HepG2 (cell line): ENCODE results near the gene LRRC63. TPM values are rescaled to one million over a fixed set of nuclear protein-coding genes. Genes with fewer than 3 reads are reported as not detected.

ENCODE experiments used
- ATAC-seq: fragments of 200-7000 bp; cut with Tn5 transposase; 3 replicates; pipeline ENCODE4 v1.9.1; 2020; ENCODE audit warnings: mild to moderate bottlenecking, moderate library complexity
- BruUV-seq: library from RNA; stranded (reverse); fragments of 400-500 nt; replicated peaks from 2 replicates; lab custom pipeline; 2021; lab: Mats Ljungman, UMichigan
- CTCF ChIA-PET: fragments of 300-600 bp; formaldehyde crosslinking; extraction: SDS; loops from one replicate; lab custom pipeline; 2021; ENCODE audit warnings: low total read pairs, inconsistent platforms, low intra/inter-chr PET ratio; lab: Yijun Ruan, JAX
- POLR2A ChIA-PET: fragments of 350-600 bp; sonication (Branson Sonifier 250); formaldehyde crosslinking; loops from one replicate; lab custom pipeline; 2020; ENCODE audit warnings: antibody characterized with exemption, inconsistent platforms; lab: Yijun Ruan, JAX
- DNase-seq: peaks from one replicate; pipeline ENCODE4 v3.0.0-alpha.2; 2015; ENCODE audit warnings: low spot score
- FAIRE-seq: peaks from 3 replicates; lab custom pipeline; 2011; peaks lifted over from hg19 to GRCh38; lab: Jason Lieb, UNC
- H2AFZ ChIP-seq: one replicate; pipeline ENCODE4 v1.6.1; 2011; ENCODE audit warnings: low read length, inconsistent platforms
- H3K27ac ChIP-seq: fragments of 300-600 bp; 3 replicates; pipeline ENCODE4 v1.8.0; 2011; ENCODE audit warnings: mixed run types, mild to moderate bottlenecking, mixed read lengths, low read length, inconsistent platforms; ENCODE audit not compliant: insufficient read depth; ENCODE audit errors: extremely low read length
- H3K27me3 ChIP-seq, 2 experiments: fragments of 200-600 bp in 1 of 2; 2 replicates in 1 of 2; 3 replicates in 1 of 2; pipeline versions ENCODE4 v1.6.0 to v1.8.0; 2011; ENCODE audit warnings: low read length in 2 of 2, mild to moderate bottlenecking in 2 of 2, moderate library complexity in 2 of 2, inconsistent platforms in 1 of 2; ENCODE audit not compliant: insufficient read depth in 2 of 2, control insufficient read depth in 1 of 2
- H3K36me3 ChIP-seq, 2 experiments: fragments of 200-600 bp in 1 of 2; replicated peaks in 1 of 2; 2 replicates in 1 of 2; 3 replicates in 1 of 2; pipeline versions ENCODE4 v1.5.1 to v1.8.0; 2011; ENCODE audit warnings: low read length in 2 of 2, inconsistent platforms in 1 of 2; ENCODE audit not compliant: insufficient read depth in 2 of 2, control insufficient read depth in 1 of 2
- H3K4me1 ChIP-seq: 2 replicates; pipeline ENCODE4 v1.5.1; 2012; ENCODE audit warnings: low read length, inconsistent platforms; ENCODE audit not compliant: insufficient read depth
- H3K4me2 ChIP-seq: 2 replicates; pipeline ENCODE4 v1.6.0; 2011; ENCODE audit warnings: low read depth, low read length, inconsistent platforms
- H3K4me3 ChIP-seq, 3 experiments: fragments of 200-600 bp in 1 of 3; sonication (generic), shearing (Covaris generic) in 1 of 3; replicated peaks in 1 of 3; 2 replicates each; pipeline ENCODE4 v1.5.1; 2011 to 2016; ENCODE audit warnings: low read length in 3 of 3, inconsistent platforms in 2 of 3, low read depth in 2 of 3, mild to moderate bottlenecking in 2 of 3, control low read depth in 1 of 3, mixed read lengths in 1 of 3; ENCODE audit not compliant: insufficient read depth in 1 of 3
- H3K79me2 ChIP-seq: one replicate; pipeline ENCODE4 v1.6.1; 2011; ENCODE audit warnings: low read length, inconsistent platforms; ENCODE audit not compliant: insufficient read depth
- H3K9ac ChIP-seq: 2 replicates; pipeline ENCODE4 v1.6.0; 2011; ENCODE audit warnings: mild to moderate bottlenecking, low read depth, low read length, inconsistent platforms; ENCODE audit not compliant: insufficient read depth
- H3K9me3 ChIP-seq: 2 replicates; pipeline ENCODE4 v1.5.1; 2012; ENCODE audit warnings: mild to moderate bottlenecking, low read length
- H4K20me1 ChIP-seq: 2 replicates; pipeline ENCODE4 v1.6.0; 2011; ENCODE audit warnings: inconsistent platforms, mild to moderate bottlenecking, low read length, moderate library complexity; ENCODE audit not compliant: insufficient read depth
- ATAD3A ChIP-seq: sonication (generic); formaldehyde crosslinking; IDR thresholded peaks from 2 replicates; pipeline ENCODE4 v1.4.0; 2020; ENCODE audit warnings: missing genetic modification reagents
- HMG20A ChIP-seq: IDR thresholded peaks from 2 replicates; pipeline ENCODE4 v1.6.1; 2016; ENCODE audit warnings: borderline replicate concordance
- MAZ ChIP-seq, 2 experiments: sonication (generic) in 1 of 2; formaldehyde crosslinking in 1 of 2; IDR thresholded peaks; 2 replicates each; pipeline versions ENCODE4 v1.5.0 to v1.6.1; 2012 to 2020; ENCODE audit warnings: low read depth in 2 of 2, mild to moderate bottlenecking in 2 of 2, borderline replicate concordance in 1 of 2, improper control_type of control experiment in 1 of 2, low read length in 1 of 2, missing genetic modification reagents in 1 of 2, moderate library complexity in 1 of 2
- MBD4 ChIP-seq: IDR thresholded peaks from 2 replicates; pipeline ENCODE4 v1.6.1; 2012; ENCODE audit warnings: low read length, inconsistent platforms, borderline replicate concordance
- MED1 ChIP-seq: sonication (generic); formaldehyde crosslinking; IDR thresholded peaks from 2 replicates; pipeline ENCODE4 v1.4.0; 2020; ENCODE audit warnings: missing genetic modification reagents
- NKX3-1 ChIP-seq: sonication (generic); formaldehyde crosslinking; IDR thresholded peaks from 2 replicates; pipeline ENCODE4 v1.5.0; 2020; ENCODE audit warnings: missing genetic modification reagents
- RNF219 ChIP-seq: sonication (generic); formaldehyde crosslinking; IDR thresholded peaks from 2 replicates; pipeline ENCODE4 v1.5.0; 2020; ENCODE audit warnings: mild to moderate bottlenecking, missing genetic modification reagents
- TEAD3 ChIP-seq: optimal IDR thresholded peaks from 2 replicates; pipeline ENCODE3; 2016; ENCODE audit warnings: borderline replicate concordance
- ZFP36 ChIP-seq: fragments of 150-350 bp; IDR thresholded peaks from 2 replicates; pipeline ENCODE4 v1.6.1; 2018; ENCODE audit warnings: borderline replicate concordance, low read length, low read depth; ENCODE audit not compliant: partially characterized antibody
- ZNF124 ChIP-seq: sonication (generic); formaldehyde crosslinking; IDR thresholded peaks from 2 replicates; pipeline ENCODE4 v1.4.0; 2020; ENCODE audit warnings: missing genetic modification reagents
- ZNF367 ChIP-seq: sonication (generic); formaldehyde crosslinking; IDR thresholded peaks from 2 replicates; pipeline ENCODE4 v1.4.0; 2020; ENCODE audit warnings: missing genetic modification reagents, borderline replicate concordance
- ZNF468 ChIP-seq: sonication (generic); formaldehyde crosslinking; IDR thresholded peaks from 2 replicates; pipeline ENCODE4 v1.8.0; 2022; ENCODE audit warnings: mild to moderate bottlenecking, moderate library complexity, missing genetic modification reagents
- ZNF501 ChIP-seq: sonication (generic); formaldehyde crosslinking; IDR thresholded peaks from 2 replicates; pipeline ENCODE4 v1.5.1; 2020; ENCODE audit warnings: mild to moderate bottlenecking, moderate library complexity, missing genetic modification reagents
- ZNF562 ChIP-seq: sonication (generic); formaldehyde crosslinking; IDR thresholded peaks from 2 replicates; pipeline ENCODE4 v1.8.0; 2022; ENCODE audit warnings: missing genetic modification reagents, borderline replicate concordance
- WGBS: methylation state at CpG from one replicate; pipeline ENCODE4 v1.1.6; 2017; ENCODE audit warnings: low lambda C conversion rate; 5-methylcytosine and 5-hydroxymethylcytosine counted together
- in situ Hi-C: cut with HindIII; loops from 2 replicates; pipeline ENCODE4 v1.10.0; 2017; ENCODE audit warnings: low pct_unique_long_range_greater_than_20kb; ENCODE audit not compliant: extremely low pct_ligation_motif_present
- intact Hi-C: fragments of 100-400 bp; cut with micrococcal nuclease; formaldehyde crosslinking; loops from one replicate; pipeline ENCODE4 v1.10.0; 2022; ENCODE audit not compliant: unreplicated experiment
- polyA plus RNA-seq, 8 experiments: library from polyadenylated mRNA; depleted of rRNA in 3 of 8; stranded (reverse) in 7 of 8; unstranded in 1 of 8; fragments of >200 nt; fragmentation: Illumina TruSeq in 4 of 8; extraction: Trizol in 4 of 8; gene quantifications; 2 replicates each; pipeline versions ENCODE4 v1.2.1 to v1.2.3, GENCODE V29; 2011 to 2016; ENCODE audit warnings: low read depth in 4 of 8, missing spikeins in 1 of 8, mixed read lengths in 1 of 8; ENCODE audit not compliant: insufficient read depth in 1 of 8
- total RNA-seq, 5 experiments: library from RNA; depleted of rRNA; stranded (reverse); fragments of >200 nt; fragmentation: Illumina TruSeq; extraction: Trizol; gene quantifications; 2 replicates each; pipeline ENCODE4 v1.2.3, GENCODE V29; 2016; ENCODE audit warnings: low read depth in 1 of 5

The LRRC63 gene
- total and polyA plus RNA-seq, 2 of the 13 experiments (the other 11 are each of a cell fraction or from before 2014, with no cell fraction given): not detected

GRCh38 chr13:46303742-46304385 is 92.1 kb downstream of the LRRC63 start:
- H2AFZ ChIP-seq: no peak overlapping the region
- TF ChIP-seq ZNF562 (CRISPR knock-in tag) (no peak), TEAD3 (CRISPR knock-in tag) (no peak), ZFP36 (no peak), ZNF367 (CRISPR knock-in tag) (no peak), RNF219 (CRISPR knock-in tag) (no peak), NKX3-1 (no peak), MAZ (IDR thresholded peaks at IDR 0.05; ENCODE audit: borderline replicate concordance, low read depth, low read length) (no peak), MAZ (CRISPR knock-in tag; IDR thresholded peaks at IDR 0.05; ENCODE audit: low read depth) (no peak), ATAD3A (CRISPR knock-in tag) (no peak), ZNF468 (CRISPR knock-in tag) (no peak), MBD4 (no peak), ZNF501 (no peak), ZNF124 (CRISPR knock-in tag) (no peak), HMG20A (CRISPR knock-in tag) (no peak), MED1 (no peak)
- no peak overlapping the region for H3K9ac ChIP-seq
- no peak overlapping the region for H3K27ac ChIP-seq
- H3K4me2 ChIP-seq: no peak overlapping the region
- no peak overlapping the region for H3K4me3 ChIP-seq
- no peak for DNase-seq
- no peaks in the 10 kb centered on the region for H3K9me3 ChIP-seq
- no peaks in the 10 kb centered on the region for H3K4me1 ChIP-seq
- intact Hi-C loops (no loop called here), in situ Hi-C loops (no loop called here)
- no peaks in the 10 kb centered on the region for H3K79me2 ChIP-seq
- ChIA-PET CTCF (no interaction called here), POLR2A (no interaction called here)
- H3K27me3 ChIP-seq: no peaks in the 10 kb centered on the region
- ATAC-seq: no peak
- no TSS peak for BruUV-seq
- H4K20me1 ChIP-seq: no peaks in the 10 kb centered on the region
- WGBS: 5% methylated on average over 7 of the region's 7 CpGs
- H3K36me3 ChIP-seq: no peaks in the 10 kb centered on the region
- no peak for FAIRE-seq
